Stimulated activated CD4-positive, alpha-beta T cell treated with anti-CD3 and anti-CD28 coated beads, Interleukin-2, amount 100 ng/mL, for 24 hours (primary cell): Measurements from ENCODE around the gene SHANK3.

Experiments used
- DNase-seq, 2 donors: peaks; one replicate each; pipeline ENCODE4 v3.0.0-alpha.2; 2020

SHANK3 gene

DNA sequence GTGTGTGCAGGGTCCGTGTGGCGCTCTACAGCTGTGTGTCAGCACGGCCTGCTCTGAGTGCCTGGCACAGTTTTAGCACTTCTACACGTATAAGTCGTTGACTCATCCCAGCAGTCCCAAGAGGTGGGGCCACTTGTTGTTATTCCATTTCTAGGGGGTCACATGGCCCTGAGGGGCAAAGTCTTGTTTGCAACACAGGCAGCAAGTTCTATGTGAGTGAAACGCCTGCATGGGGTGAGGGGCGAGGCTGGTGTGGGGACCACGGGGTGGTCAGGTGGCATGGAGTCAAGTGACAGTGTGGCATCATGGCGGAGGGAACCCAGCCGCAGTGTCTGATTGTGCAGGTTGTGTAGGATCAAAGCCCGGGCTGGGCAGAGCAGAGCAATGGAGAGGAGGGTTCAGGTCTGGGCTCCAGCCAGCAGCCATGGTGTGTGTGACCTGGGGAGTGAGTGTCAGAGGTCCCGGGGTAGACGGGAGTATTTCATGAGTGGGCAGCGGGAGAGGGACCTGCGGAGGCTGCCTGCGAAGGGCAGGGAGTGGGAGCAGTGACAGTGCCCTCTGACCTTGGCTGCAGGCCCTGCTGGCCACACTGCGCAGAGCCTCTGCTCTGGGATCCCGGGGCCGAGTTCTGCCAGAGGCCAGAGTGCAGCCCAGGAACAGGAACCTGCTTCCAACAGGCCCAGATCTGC lies 27.9 kb downstream of the SHANK3 start:
- DNase-seq = no peak

- no peak for DNase-seq
These were observed 28.4 kb downstream of the SHANK3 start for GRCh38 chr22:50701076-50701419.

GRCh38 chr22:50701428-50702154 lies 29.0 kb downstream of the SHANK3 start:
- no peak for DNase-seq

GRCh38 chr22:50702261-50702671 lies 29.6 kb downstream of the SHANK3 start:
- no peak for DNase-seq

DNA sequence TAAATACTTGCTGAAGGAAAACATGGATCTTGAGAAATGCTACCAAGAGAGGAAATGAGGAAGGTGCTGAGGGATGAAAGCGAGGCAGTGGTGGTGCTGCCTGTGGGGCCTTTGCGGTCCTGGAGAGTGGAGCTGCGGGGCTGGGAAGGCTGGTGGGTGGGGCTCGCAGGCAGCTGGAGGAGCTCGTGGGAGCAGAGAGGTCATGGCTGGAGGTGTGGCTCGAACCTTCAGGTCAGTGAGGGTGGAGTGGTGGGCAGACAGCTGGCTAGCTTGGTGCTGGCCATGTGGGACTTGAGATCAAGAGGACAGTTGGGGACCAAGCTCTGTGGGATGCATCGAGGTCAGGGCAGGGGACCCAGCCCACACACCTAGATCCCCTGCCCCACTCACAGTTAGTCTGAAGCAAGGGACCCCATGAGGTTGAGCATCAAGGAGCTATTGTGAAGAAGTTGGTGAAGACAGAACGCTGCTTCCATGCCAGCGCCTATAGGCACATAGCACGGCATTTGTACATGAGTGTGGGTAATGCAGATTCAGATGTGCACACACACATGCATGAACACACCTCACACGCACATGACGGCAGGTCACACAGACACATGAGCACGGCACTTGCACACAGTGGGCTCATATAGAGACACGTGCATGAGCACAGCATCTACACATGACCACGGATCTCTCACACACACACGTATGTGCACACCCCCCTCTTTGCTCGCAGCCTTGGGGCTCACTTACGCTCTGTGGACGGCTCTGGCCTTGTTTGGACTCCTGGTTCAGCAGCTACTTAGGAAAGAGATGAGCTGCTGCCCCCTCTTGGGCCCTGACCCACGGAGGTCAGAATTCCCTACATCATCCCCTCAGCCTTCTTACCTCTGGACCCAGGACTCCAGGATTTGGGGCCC lies 30.4 kb downstream of the SHANK3 start:
- no peak for DNase-seq

DNA sequence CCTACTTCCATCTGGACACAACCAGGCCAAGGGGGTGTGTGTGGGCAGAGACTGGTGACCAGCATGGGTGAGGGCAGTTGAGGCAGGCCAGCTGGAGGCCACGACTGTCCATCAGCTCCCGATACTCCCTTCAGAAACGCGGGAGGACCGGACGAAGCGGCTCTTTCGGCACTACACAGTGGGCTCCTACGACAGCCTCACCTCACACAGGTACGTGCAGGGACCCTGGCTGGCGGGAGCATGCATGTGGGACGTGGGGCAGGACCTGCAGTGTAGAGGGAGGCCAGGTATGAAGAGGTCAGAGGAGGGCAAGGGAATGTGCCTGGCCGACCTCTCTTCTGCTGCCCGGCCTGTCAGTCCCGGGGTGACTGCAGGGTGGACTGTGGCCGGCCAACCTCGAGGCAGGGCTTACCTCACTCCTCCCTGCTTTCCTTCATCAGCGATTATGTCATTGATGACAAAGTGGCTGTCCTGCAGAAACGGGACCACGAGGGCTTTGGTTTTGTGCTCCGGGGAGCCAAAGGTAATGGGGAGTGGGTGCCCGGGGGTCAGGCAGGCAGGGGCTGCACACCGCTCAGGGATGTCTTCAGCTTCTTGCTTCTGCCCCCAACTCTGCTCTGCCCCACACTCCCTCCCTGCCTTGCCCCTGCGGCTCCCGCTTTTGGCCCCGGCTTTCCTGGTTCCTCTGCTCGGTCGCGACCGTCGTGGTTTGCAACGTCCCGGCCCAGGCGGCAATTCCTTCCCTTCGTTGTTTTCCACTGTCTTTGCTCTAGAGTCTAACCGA lies 31.3 kb downstream of the SHANK3 start:
- DNase-seq = no peak

- no peak for DNase-seq
These were observed 32.0 kb downstream of the SHANK3 start for GRCh38 chr22:50704510-50705218.

GRCh38 chr22:50705219-50705691 lies 32.6 kb downstream of the SHANK3 start:
- no peak for DNase-seq

- no peak for DNase-seq
These were observed 33.3 kb downstream of the SHANK3 start for GRCh38 chr22:50705851-50706351.

DNA sequence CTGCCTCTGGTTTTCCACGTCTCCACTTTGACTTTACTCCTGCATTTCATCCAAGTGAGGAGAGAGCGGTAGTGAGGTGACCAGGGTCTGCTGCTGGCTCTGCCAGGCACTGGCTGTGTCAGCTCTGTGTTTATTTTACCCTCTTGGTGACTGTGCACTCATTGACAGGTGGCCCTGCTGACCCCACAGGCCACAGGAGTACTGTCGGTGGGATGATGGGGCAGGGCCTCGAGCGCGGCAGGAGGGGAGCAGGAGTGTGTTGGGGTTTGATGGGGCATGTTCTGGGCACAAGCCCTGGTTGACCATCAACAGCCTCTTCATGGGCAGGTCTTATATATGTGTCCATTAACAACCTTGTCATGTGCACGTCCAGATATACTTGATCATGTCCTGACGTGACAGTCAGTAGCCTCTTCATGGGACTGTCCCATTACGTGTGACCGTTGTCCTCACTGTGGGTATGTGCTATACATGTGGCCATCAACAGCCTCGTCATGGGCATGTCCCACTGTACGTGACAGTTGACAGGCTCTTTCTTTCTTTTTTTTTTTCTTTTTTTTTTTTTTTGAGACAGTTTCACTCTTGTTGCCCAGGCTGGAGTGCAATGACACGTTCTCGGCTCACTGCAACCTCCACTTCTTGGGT lies 34.0 kb downstream of the SHANK3 start:
- no peak for DNase-seq

- DNase-seq = no peak
These were observed 35.9 kb downstream of the SHANK3 start for GRCh38 chr22:50708474-50708873.

DNA sequence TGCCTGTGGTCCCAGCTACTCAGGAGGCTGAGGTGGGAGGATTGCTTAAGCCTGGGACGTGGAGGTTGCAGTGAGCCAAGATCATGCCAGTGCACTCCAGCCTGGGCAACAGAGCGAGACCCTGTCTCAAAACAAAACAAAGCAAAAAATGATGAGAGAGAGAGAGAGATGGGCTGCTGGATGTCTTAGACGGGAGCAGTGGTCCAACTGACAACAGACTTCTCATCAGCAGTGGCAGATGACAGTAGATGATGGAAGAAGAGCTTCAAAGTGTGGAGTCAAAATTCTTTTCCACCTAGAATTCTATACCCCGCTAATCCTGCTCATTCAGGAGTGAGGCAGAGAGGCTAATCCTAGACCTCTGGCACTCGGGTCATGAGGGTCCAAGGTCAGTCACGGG lies 36.4 kb downstream of the SHANK3 start:
- no peak for DNase-seq

- no peak for DNase-seq
These were observed 37.6 kb downstream of the SHANK3 start for GRCh38 chr22:50710221-50710620.

- no peak for DNase-seq
These were observed 38.3 kb downstream of the SHANK3 start for GRCh38 chr22:50710886-50711285.

DNA sequence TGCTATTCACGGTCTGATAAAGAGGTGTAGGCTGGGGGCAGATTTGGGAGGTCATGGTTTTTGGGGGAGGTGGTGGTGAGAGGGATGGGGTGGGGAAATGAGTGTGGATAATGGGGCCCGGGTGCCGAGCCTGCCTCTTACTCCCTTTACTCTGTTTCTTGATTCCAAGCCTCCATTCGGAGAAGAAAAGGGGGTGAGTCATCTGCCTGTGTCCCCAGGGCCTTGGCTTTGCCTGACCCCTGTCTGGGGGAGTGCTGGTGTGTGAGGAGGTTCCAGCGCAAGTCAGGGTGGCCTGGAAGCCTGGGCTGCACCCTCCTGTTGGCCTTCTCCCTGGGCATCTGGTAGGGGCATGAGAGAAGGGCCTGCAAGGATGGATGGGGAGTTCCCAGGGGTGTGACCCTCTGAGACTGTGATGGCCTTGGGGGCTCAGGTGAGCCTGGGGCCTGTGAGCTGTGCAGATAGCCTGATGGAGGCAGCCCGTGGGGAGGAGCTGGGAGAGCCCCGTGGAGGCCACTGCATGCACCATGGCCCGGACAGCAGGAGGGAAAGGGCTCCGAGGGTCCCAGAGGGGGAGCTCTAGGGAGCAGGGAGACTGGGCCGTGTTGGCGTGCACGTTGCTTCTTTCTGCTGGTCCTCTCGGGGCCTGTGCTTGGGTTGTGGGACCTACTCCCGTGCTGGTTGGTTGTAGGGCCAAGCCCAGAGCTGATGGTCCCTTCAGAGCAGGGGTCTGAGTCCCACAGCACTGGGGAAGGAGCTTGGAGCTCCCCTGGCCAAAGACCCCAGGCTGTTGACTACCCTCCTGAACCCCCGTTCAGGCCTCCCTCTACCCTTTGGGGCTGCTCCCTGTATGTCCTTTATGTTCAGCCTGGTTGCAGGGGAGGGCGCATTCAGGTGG lies 39.1 kb downstream of the SHANK3 start:
- DNase-seq = no peak

GRCh38 chr22:50712341-50713007 lies 39.9 kb downstream of the SHANK3 start:
- DNase-seq = no peak

GRCh38 chr22:50713008-50713385 lies 40.4 kb downstream of the SHANK3 start:
- no peak for DNase-seq

- DNase-seq = no peak
These were observed 41.0 kb downstream of the SHANK3 start for GRCh38 chr22:50713571-50714056.

GRCh38 chr22:50714150-50714549 lies 41.5 kb downstream of the SHANK3 start:
- DNase-seq = no peak
